Measurements from ENCODE around the gene POLN.

POLN gene

GRCh38 chr4:2245787-2246275 lies 3.9 kb upstream of the POLN start:
- H3K27ac ChIP-seq: no peak overlapping the region
- no peak for TF ChIP-seq CTCF (conservative IDR thresholded peaks at IDR 0.05)

- TF ChIP-seq CTCF (conservative IDR thresholded peaks at IDR 0.05): no peak
- H3K27ac ChIP-seq: peak overlapping the region; percentile 32; the same call in 1 of the 2 replicates
These were observed 3.3 kb upstream of the POLN start for GRCh38 chr4:2245057-2245786.

GRCh38 chr4:2243681-2244380 lies 1.9 kb upstream of the POLN start:
- 0 out of 2 replicates have a peak overlapping the region, but pooled peaks have one; percentile 32 for H3K27ac ChIP-seq
- TF ChIP-seq CTCF (conservative IDR thresholded peaks at IDR 0.05): no peak

- H3K27ac ChIP-seq: peak overlapping the region; percentile 85
- TF ChIP-seq CTCF (conservative IDR thresholded peaks at IDR 0.05): no peak
These were observed 918 bp downstream of the POLN start for GRCh38 chr4:2241003-2241402.

- H3K27ac ChIP-seq: peak overlapping the region; percentile 31; the same call in 1 of the 2 replicates
- TF ChIP-seq CTCF (conservative IDR thresholded peaks at IDR 0.05): no peak
These were observed 4.8 kb downstream of the POLN start for GRCh38 chr4:2236944-2237666.

- no peak for TF ChIP-seq CTCF (conservative IDR thresholded peaks at IDR 0.05)
- H3K27ac ChIP-seq: no peak overlapping the region
These were observed 10.8 kb downstream of the POLN start for GRCh38 chr4:2231082-2231481.

- no peak for TF ChIP-seq CTCF (conservative IDR thresholded peaks at IDR 0.05)
- H3K27ac ChIP-seq: no peak overlapping the region
These were observed 15.7 kb downstream of the POLN start for GRCh38 chr4:2226261-2226660.
